Muscle of arm (tissue), 12 donors: ENCODE data around the gene PHGDH. TPM values are rescaled to one million over a fixed set of nuclear protein-coding genes. Genes with fewer than 3 reads are reported as not detected.
"Not testable (repeated sequence)": the region's sequence is repeated elsewhere in the genome, so short reads cannot be mapped to it uniquely, and the experiment has no call there.

Experiments used
- DNase-seq: peaks from one replicate; pipeline ENCODE4 v3.0.0-alpha.2; 2013
- polyA plus RNA-seq, 12 donors: library from polyadenylated mRNA; unstranded; fragments of 120-200 nt; gene quantifications; one replicate each; pipeline ENCODE4 v1.2.1, GENCODE V29; 2013; ENCODE audit not compliant: insufficient read length in 12 of 12

The PHGDH gene
- polyA plus RNA-seq, 12 donors = 47.4 to 155 (median 64.8) TPM; not detected in 1

DNA sequence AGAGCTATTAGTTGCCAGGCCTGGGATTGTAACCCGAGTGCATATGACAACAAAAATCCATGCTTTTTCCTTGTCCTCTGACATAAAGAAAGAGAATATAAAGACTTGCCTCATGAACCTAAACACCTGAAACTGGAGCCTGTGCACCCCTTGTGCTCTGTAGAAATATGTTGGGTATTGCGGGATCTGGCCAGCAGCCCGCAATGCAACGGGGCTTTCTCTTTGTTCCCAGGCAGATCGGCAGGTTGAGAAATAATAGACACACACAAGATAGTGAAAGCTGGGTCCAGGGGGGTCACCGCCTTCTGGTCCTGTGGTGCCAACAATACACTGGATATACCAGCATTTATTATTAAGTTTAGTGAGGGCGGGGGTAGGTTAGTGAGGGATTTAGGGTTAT is 74.3 kb downstream of the PHGDH start:
- not testable (repeated sequence) for DNase-seq

DNA sequence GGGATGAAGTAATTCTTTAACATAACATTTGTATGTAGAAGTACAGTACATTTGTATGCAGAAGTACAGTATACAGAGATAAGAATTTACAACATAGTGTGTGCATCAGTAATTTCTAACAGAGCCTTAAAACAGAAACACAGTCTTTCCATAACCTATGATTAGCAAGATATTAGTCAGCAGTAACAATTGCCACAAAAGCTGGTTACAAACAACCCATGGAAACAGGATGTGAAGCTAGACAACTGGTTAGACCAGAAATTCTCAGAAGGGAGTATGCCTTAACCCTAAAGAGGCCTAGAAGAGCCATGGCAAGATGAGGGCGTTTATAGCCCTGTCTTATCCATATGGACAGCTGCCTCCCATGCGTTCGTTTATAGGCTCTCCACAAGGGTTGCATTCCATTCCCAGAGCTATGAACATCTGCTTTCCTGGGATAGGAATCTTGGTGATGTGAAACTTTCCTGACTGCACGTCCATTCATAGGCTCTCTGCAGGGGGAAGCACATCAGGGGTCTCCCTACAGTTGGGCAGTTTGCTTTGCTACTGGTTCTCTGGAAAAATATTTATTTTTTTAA is 74.8 kb downstream of the PHGDH start:
- DNase-seq = not testable (repeated sequence)

DNA sequence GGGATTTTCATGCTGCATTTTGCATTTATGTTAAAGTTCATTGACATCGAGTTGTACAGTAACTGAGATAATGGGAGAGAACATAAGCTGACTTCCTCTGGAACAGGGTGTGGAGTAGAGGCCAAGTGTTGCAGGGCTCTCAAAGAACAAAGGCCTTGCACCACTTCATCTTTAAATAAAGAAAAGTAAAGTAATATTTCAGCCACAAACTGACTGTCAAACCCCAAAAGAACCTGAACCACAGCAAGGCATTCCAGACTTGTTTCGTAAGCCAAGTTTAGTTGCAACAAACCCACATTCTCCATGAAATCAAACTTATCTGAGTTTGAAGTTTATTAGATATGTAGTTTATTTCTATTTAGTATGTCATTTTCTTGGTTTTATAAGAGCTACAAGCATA is 76.0 kb downstream of the PHGDH start:
- no peak for DNase-seq

DNA sequence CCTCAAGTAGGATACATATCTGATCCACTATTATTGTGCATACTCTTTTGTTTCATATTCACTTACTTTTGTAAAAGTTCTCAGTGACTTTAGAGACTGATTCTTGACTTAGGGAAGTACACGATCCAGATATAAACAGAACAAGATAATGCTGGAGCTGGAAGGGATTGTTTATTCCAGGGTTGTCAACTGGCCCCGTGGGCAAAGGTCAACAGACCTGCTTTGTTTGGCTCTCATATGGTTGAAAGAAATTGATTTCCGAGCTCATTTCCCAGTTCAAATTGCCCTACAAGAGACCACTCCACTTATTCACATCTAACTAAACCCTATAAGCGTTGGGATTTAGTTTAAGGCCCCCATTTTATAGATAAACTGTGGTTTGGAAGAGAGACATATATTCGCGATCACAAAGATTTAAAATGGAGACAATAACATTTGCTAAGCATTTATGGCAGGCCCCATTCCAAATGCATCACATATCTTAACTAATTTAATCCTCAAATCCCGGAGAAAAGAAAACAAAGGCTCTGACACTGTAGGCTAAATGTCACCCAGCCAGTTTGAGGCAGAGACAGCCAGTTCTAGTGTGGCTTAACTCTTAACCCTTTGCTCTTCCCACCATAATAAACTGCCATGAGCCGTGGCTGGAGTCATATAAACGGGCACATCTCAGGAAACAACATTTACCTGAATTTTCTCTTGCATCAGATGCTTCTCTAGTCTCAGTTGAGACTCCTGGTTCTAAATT is 78.9 kb downstream of the PHGDH start:
- DNase-seq = no peak

DNA sequence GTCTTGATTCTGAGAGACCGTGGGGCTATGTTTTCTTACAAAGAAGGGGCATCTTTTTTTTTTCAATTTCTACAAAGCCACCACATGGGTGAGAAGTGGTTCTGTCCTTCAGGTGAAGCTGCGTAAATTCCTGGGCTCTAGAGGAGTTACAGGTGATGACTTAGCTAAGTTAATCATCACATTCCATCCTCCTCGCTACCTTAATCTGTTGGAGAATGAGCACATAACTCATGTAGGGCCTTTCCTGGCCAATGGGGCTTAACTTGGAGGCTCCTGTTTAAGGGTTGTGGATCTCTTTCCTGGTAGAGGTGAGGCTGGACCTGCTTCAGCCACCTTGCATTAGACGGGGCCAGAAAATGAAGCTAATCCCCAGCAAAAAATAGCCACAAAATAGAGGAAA is 79.6 kb downstream of the PHGDH start:
- DNase-seq = no peak

Other genes starting within 250 kb of the PHGDH start
- under 1 TPM in 9 of 12 donors, not detected in 3; 0.19 to 0.93 (median 0.34) TPM for gene HSD3B1, start 204.7 kb upstream of the PHGDH start, polyA plus RNA-seq
- 10 to 100 TPM in 6 of 12 donors, 1 to 10 TPM in 5, not detected in 1; 8.1 to 12.4 (median 10.0) TPM for gene ZNF697, start 63.7 kb upstream of the PHGDH start, polyA plus RNA-seq
- 10 to 100 TPM in 1 of 12 donors, 1 to 10 TPM in 1, under 1 TPM in 7, not detected in 3; 0.08 to 27.9 (median 0.36) TPM for gene HMGCS2, start 57.0 kb downstream of the PHGDH start, polyA plus RNA-seq
- gene REG4, start 99.5 kb downstream of the PHGDH start, polyA plus RNA-seq = 10 to 100 TPM in 1 of 12 donors, under 1 TPM in 1, not detected in 10; 0.30 to 22.2 TPM
- not detected for gene ADAM30, start 184.6 kb downstream of the PHGDH start, polyA plus RNA-seq